Measurements from ENCODE around the gene ZNF48. TPM values are rescaled to one million over a fixed set of nuclear protein-coding genes. Genes with fewer than 3 reads are reported as not detected.

Gene ZNF48
- total RNA-seq, 1 experiment from 2014 or later, result 8.9 TPM

DNA sequence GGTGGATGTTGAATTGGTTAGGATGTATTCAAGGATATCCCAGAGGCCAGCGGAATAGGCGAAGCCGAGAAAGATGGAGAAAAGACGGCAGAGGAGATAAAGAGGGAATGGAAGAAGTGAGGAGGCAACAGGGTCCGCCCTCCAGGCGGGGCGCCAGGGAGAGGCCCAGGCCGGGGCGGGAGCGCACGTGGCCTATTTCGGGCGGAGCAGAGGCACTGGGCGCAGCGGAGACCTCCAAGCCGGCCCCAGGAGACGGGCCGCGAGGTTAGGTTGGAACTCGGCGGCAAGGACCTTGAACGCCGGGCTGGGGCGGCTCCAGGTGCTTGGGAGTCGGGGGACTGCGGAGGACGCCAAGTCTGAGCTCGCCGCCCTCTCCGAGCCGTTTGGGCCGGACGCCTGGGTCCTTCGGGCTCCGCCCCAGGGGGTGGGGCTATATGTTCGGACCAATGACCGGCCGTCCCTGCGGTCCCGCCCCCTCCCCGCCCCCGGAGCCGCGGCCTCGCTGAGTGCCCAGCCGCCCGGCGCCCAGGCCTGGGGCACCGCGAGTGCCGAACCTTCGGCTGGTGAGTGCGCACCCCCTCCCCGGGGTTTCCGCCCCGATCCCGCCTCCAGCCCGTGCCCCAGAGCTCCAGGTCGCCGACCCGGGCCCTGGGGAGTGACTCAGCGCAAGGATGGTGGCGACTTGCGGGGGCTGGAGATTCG lies 12.0 kb downstream of the ZNF48 start, which contains the start of gene ZNF771:
ZNF771 (plus strand) TSS at position 505 of the 702 bp plus-strand sequence. CDS start 448 bp downstream, outside the sequence.
- H3K4me3 ChIP-seq (ENCODE audit: low read length), result peak within 1 kb of the TSS; percentile 81
- H3K79me2 ChIP-seq (ENCODE audit: low read length), result 0 out of 2 replicates have a peak, but pooled peaks cover 6% of the 10 kb centered on the region
- ATAC-seq (peak; percentile 90), DNase-seq (peak; percentile 78)
- CTCF ChIA-PET, result interaction anchor here (0.5 to 1.1 kb wide), 3 partner anchors 11 to 65 kb away, joined by 3 to 4 read pairs (median 4); partner anchors contain the start of gene DCTPP1
- no peaks in the 10 kb centered on the region for H3K9me3 ChIP-seq (ENCODE audit: low read length)
- H3K27me3 ChIP-seq (ENCODE audit: low read length), result no peaks in the 10 kb centered on the region
- no peaks in the 10 kb centered on the region for H3K9me2 ChIP-seq (replicated peaks; ENCODE audit: low read length)
- no peaks in the 10 kb centered on the region for H4K20me1 ChIP-seq (ENCODE audit: low read length)
- intact Hi-C loops (cut with micrococcal nuclease), result loop anchor here (5.0 kb wide), 1 partner anchor 40 kb away; no protein-coding TSS in a partner anchor
- BruUV-seq (replicated peaks), result no TSS peak
- POLR2A ChIA-PET (ENCODE audit: unreplicated experiment), result interaction anchor here (0.6 kb wide), 1 partner anchor 23 kb away, joined by 5 read pairs; the partner anchor contains the start of gene DCTPP1
- 0 out of 2 replicates have a peak within 1 kb of the TSS, but pooled peaks have one; percentile 25 for H3K27ac ChIP-seq (ENCODE audit: low read length)
- H2AFZ ChIP-seq (ENCODE audit: low read length), result peak within 1 kb of the TSS; percentile 80
- H3F3A ChIP-seq (ENCODE audit: low read length, unreplicated experiment), result no peaks in the 10 kb centered on the region
- TF ChIP-seq, protein P1, sequence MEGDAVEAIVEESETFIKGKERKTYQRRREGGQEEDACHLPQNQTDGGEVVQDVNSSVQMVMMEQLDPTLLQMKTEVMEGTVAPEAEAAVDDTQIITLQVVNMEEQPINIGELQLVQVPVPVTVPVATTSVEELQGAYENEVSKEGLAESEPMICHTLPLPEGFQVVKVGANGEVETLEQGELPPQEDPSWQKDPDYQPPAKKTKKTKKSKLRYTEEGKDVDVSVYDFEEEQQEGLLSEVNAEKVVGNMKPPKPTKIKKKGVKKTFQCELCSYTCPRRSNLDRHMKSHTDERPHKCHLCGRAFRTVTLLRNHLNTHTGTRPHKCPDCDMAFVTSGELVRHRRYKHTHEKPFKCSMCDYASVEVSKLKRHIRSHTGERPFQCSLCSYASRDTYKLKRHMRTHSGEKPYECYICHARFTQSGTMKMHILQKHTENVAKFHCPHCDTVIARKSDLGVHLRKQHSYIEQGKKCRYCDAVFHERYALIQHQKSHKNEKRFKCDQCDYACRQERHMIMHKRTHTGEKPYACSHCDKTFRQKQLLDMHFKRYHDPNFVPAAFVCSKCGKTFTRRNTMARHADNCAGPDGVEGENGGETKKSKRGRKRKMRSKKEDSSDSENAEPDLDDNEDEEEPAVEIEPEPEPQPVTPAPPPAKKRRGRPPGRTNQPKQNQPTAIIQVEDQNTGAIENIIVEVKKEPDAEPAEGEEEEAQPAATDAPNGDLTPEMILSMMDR (conservative IDR thresholded peaks at IDR 0.05; ENCODE audit: low read depth, low read length), result no peak
- no peak for TF ChIP-seq EZH2phosphoT487 (IDR thresholded peaks at IDR 0.05; ENCODE audit: borderline replicate concordance, low read length)
- TF ChIP-seq EZH2 (IDR thresholded peaks at IDR 0.05; ENCODE audit: low read length, unreplicated experiment), result no peak
- H3K4me1 ChIP-seq (ENCODE audit: insufficient read depth, low read length), result peaks cover 13% of the 10 kb centered on the region
- no peaks in the 10 kb centered on the region for H3K36me3 ChIP-seq (ENCODE audit: low read depth, low read length)
- peak within 1 kb of the TSS; percentile 94 for H3K4me2 ChIP-seq (ENCODE audit: low read length)
- H3K9ac ChIP-seq (ENCODE audit: low read length), result peak within 1 kb of the TSS; percentile 68

DNA sequence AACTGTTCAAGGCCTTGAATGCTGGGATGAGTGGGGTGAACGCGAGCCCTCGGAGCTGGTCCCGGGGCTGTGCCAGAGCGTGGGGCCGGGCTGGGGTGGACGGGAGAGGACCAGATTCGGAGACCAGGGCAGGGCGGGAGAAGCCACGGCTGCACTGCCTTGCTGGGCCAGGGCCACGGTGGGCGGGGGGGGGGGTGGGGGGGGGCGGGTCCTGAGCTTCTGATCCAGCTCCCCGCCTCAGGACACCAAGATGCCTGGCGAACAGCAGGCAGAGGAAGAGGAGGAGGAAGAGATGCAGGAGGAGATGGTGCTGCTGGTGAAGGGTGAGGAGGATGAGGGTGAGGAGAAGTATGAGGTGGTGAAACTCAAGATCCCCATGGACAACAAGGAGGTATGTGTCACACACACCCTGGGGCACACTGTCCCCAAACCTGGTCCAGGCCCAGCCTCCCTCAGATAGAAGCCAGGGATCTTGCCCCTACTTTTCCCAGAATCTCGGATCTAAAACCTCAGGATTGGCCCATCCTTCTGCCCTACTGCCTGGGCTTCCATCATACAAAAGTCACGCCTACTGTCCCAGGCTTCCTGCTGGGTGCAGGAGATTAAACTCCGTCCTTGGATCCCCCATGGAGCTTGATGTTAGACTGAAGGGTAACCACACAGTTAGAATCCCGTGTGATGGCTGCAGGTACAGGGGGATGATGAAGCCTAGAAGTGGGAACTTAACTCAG lies 12.7 kb downstream of the ZNF48 start:
- TSS peak; percentile 47 for BruUV-seq (replicated peaks)
- peak overlapping the region; percentile 80; the same call in 1 of the 2 replicates for H2AFZ ChIP-seq (ENCODE audit: low read length)
- TF ChIP-seq EZH2 (IDR thresholded peaks at IDR 0.05; ENCODE audit: low read length, unreplicated experiment), result no peak
- H3K4me1 ChIP-seq (ENCODE audit: insufficient read depth, low read length), result peaks cover 13% of the 10 kb centered on the region
- H3K4me3 ChIP-seq (ENCODE audit: low read length), result peak overlapping the region; percentile 81
- 0 out of 2 replicates have a peak overlapping the region, but pooled peaks have one; percentile 25 for H3K27ac ChIP-seq (ENCODE audit: low read length)
- H3K9ac ChIP-seq (ENCODE audit: low read length), result peak overlapping the region; percentile 68
- no peaks in the 10 kb centered on the region for H3K27me3 ChIP-seq (ENCODE audit: low read length)
- 0 out of 2 replicates have a peak, but pooled peaks cover 6% of the 10 kb centered on the region for H3K79me2 ChIP-seq (ENCODE audit: low read length)
- no peaks in the 10 kb centered on the region for H4K20me1 ChIP-seq (ENCODE audit: low read length)
- no peaks in the 10 kb centered on the region for H3K9me3 ChIP-seq (ENCODE audit: low read length)
- no peaks in the 10 kb centered on the region for H3K36me3 ChIP-seq (ENCODE audit: low read depth, low read length)
- H3F3A ChIP-seq (ENCODE audit: low read length, unreplicated experiment), result no peaks in the 10 kb centered on the region
- ChIA-PET POLR2A (ENCODE audit: unreplicated experiment) (interaction anchor here (0.6 kb wide), 1 partner anchor 22 kb away, joined by 5 read pairs; the partner anchor contains the start of gene DCTPP1), CTCF (interaction anchor here (0.5 to 1.1 kb wide), 2 partner anchors 22 to 66 kb away, joined by 3 to 4 read pairs; partner anchors contain the start of gene DCTPP1)
- no peaks in the 10 kb centered on the region for H3K9me2 ChIP-seq (replicated peaks; ENCODE audit: low read length)
- DNase-seq (no peak), ATAC-seq (no peak)
- H3K4me2 ChIP-seq (ENCODE audit: low read length), result peak overlapping the region; percentile 94
- intact Hi-C loops (cut with micrococcal nuclease), result loop anchor here (5.0 kb wide), 1 partner anchor 41 kb away; no protein-coding TSS in a partner anchor
